ENCODE results near the gene IFNGR2. TPM values are rescaled to one million over a fixed set of nuclear protein-coding genes. Genes with fewer than 3 reads are reported as not detected.
"Not testable (repeated sequence)": the region's sequence is repeated elsewhere in the genome, so short reads cannot be mapped to it uniquely, and the experiment has no call there.

Gene IFNGR2
- total RNA-seq, 8 experiments from 2014 or later: 21.4 to 58.1 (median 31.9) TPM

- ATAC-seq (replicated peaks in 6 of 8): no peak
- in situ Hi-C loops (cut with MboI; ENCODE audit: low pct_unique_long_range_greater_than_20kb in 2 of 9, low sequenced_read_pairs in 9 of 9, unreplicated experiment in 9 of 9): no loop called here
- Histone ChIP-seq H3K4me3 (no peak overlapping the region), H3K4me1 (replicated peaks in 1 of 2) (peaks cover 9 to 17% of the 10 kb centered on the region in 2 donors), H3K27ac (no peak overlapping the region)
- WGBS, 10 experiments: 10 to 100% (median 100%) methylated on average over 1 to 4 of the region's 6 CpGs; no CpG with 5 or more reads in 5 of the 10 experiments
These were observed 6.8 kb upstream of the IFNGR2 start for GRCh38 chr21:33396436-33396835.

- no peak overlapping the region for H3K27ac ChIP-seq
These were observed 6.3 kb upstream of the IFNGR2 start for GRCh38 chr21:33396951-33397350.

GRCh38 chr21:33397717-33398116 lies 5.5 kb upstream of the IFNGR2 start:
- H3K4me1 ChIP-seq (replicated peaks in 1 of 2): peaks cover 12 to 17% of the 10 kb centered on the region in 2 donors
- 80 to 100% (median 94%) methylated on average over 2 to 3 of the region's 3 CpGs; no CpG with 5 or more reads in 5 of the 10 experiments for WGBS, 10 experiments
- H3K4me3 ChIP-seq: no peak overlapping the region
- H3K27ac ChIP-seq: no peak overlapping the region
- ATAC-seq (replicated peaks in 6 of 8): no peak
- in situ Hi-C loops (cut with MboI; ENCODE audit: low pct_unique_long_range_greater_than_20kb in 2 of 9, low sequenced_read_pairs in 9 of 9, unreplicated experiment in 9 of 9): no loop called here

More at GRCh38 chr21:33396951-33397350, 6.3 kb upstream of the IFNGR2 start:
- 60 to 100% (median 97%) methylated on average over 1 to 5 of the region's 5 CpGs; no CpG with 5 or more reads in 3 of the 10 experiments for WGBS, 10 experiments
- H3K4me1 ChIP-seq (replicated peaks in 1 of 2): peaks cover 9 to 17% of the 10 kb centered on the region in 2 donors
- H3K4me3 ChIP-seq: no peak overlapping the region
- in situ Hi-C loops (cut with MboI; ENCODE audit: low pct_unique_long_range_greater_than_20kb in 2 of 9, low sequenced_read_pairs in 9 of 9, unreplicated experiment in 9 of 9): no loop called here
- ATAC-seq (replicated peaks in 6 of 8): peak in 1 of 8 experiments; percentile 16

GRCh38 chr21:33398361-33398760 lies 4.9 kb upstream of the IFNGR2 start:
- WGBS, 10 experiments: 60 to 100% (median 83%) methylated on average over 1 to 3 of the region's 5 CpGs; no CpG with 5 or more reads in 6 of the 10 experiments
- in situ Hi-C loops (cut with MboI; ENCODE audit: low pct_unique_long_range_greater_than_20kb in 2 of 9, low sequenced_read_pairs in 9 of 9, unreplicated experiment in 9 of 9): no loop called here
- no peak overlapping the region for H3K4me3 ChIP-seq
- ATAC-seq (replicated peaks in 6 of 8): no peak
- H3K4me1 ChIP-seq (replicated peaks in 1 of 2): peaks cover 12 to 17% of the 10 kb centered on the region in 2 donors
- H3K27ac ChIP-seq: no peak overlapping the region

- WGBS, 10 experiments: 10 to 97% (median 65%) methylated on average over 3 to 6 of the region's 6 CpGs; no CpG with 5 or more reads in 2 of the 10 experiments
- Histone ChIP-seq H3K4me3 (no peak overlapping the region), H3K4me1 (replicated peaks in 1 of 2) (peaks cover 9 to 11% of the 10 kb centered on the region in 2 donors), H3K27ac (no peak overlapping the region)
- in situ Hi-C loops (cut with MboI; ENCODE audit: low pct_unique_long_range_greater_than_20kb in 2 of 9, low sequenced_read_pairs in 9 of 9, unreplicated experiment in 9 of 9): no loop called here
- ATAC-seq (replicated peaks in 6 of 8): no peak
These were observed 1.6 kb upstream of the IFNGR2 start for GRCh38 chr21:33401630-33401992.

- in situ Hi-C loops (cut with MboI; ENCODE audit: low pct_unique_long_range_greater_than_20kb in 2 of 9, low sequenced_read_pairs in 9 of 9, unreplicated experiment in 9 of 9): no loop called here
- H3K4me3 ChIP-seq: peak overlapping the region in 4 of 5 donors; percentile 65 to 84 (median 78)
- H3K27ac ChIP-seq: no peak overlapping the region
- peaks cover 6 to 9% of the 10 kb centered on the region in 2 donors for H3K4me1 ChIP-seq (replicated peaks in 1 of 2)
- WGBS, 10 experiments: 1 to 98% (median 72%) methylated on average over 10 to 22 of the region's 45 CpGs
- peak in 7 of 8 experiments; percentile 1 to 49 (median 23) for ATAC-seq (replicated peaks in 6 of 8)
These were observed 923 bp upstream of the IFNGR2 start for GRCh38 chr21:33402001-33402979.

GRCh38 chr21:33403786-33404585 lies 773 bp downstream of the IFNGR2 start:
- in situ Hi-C loops (cut with MboI; ENCODE audit: low pct_unique_long_range_greater_than_20kb in 2 of 9, low sequenced_read_pairs in 9 of 9, unreplicated experiment in 9 of 9): no loop called here
- Histone ChIP-seq H3K4me1 (replicated peaks in 1 of 2) (peaks cover 6 to 9% of the 10 kb centered on the region in 2 donors), H3K4me3 (peak overlapping the region; percentile 65 to 84 (median 76)), H3K27ac (peak overlapping the region; percentile 72 to 75)
- peak; percentile 32 to 80 (median 72) for ATAC-seq (replicated peaks in 6 of 8)
- WGBS, 10 experiments: 0 to 17% (median 7%) methylated on average over 2 to 12 of the region's 47 CpGs; no CpG with 5 or more reads in 3 of the 10 experiments

GRCh38 chr21:33406493-33406892 lies 3.3 kb downstream of the IFNGR2 start:
- 0 to 100% (median 84%) methylated on average over 1 to 5 of the region's 5 CpGs for WGBS, 10 experiments
- no peak overlapping the region for H3K4me3 ChIP-seq
- H3K27ac ChIP-seq: no peak overlapping the region
- ATAC-seq (replicated peaks in 6 of 8): no peak
- H3K4me1 ChIP-seq (replicated peaks in 1 of 2): peaks cover 6 to 9% of the 10 kb centered on the region in 2 donors
- in situ Hi-C loops (cut with MboI; ENCODE audit: low pct_unique_long_range_greater_than_20kb in 2 of 9, low sequenced_read_pairs in 9 of 9, unreplicated experiment in 9 of 9): no loop called here

GRCh38 chr21:33411949-33412430 lies 8.8 kb downstream of the IFNGR2 start:
- in situ Hi-C loops (cut with MboI; ENCODE audit: low pct_unique_long_range_greater_than_20kb in 2 of 9, low sequenced_read_pairs in 9 of 9, unreplicated experiment in 9 of 9): no loop called here
- Histone ChIP-seq H3K4me1 (replicated peaks in 1 of 2) (peaks cover 0 to 10% of the 10 kb centered on the region in 2 donors), H3K4me3 (no peak overlapping the region), H3K27ac (no peak overlapping the region)
- peak in 2 of 8 experiments; percentile 22 to 28 for ATAC-seq (replicated peaks in 6 of 8)
- 62 to 100% (median 92%) methylated on average over 1 to 8 of the region's 8 CpGs for WGBS, 10 experiments

GRCh38 chr21:33412439-33412831 lies 9.2 kb downstream of the IFNGR2 start:
- H3K4me3 ChIP-seq; ATAC-seq (replicated peaks in 6 of 8); in situ Hi-C loops (cut with MboI; ENCODE audit: low pct_unique_long_range_greater_than_20kb in 2 of 9, low sequenced_read_pairs in 9 of 9, unreplicated experiment in 9 of 9); H3K4me1 ChIP-seq (replicated peaks in 1 of 2); H3K27ac ChIP-seq: not testable (repeated sequence)
- 71 to 100% (median 90%) methylated on average over 1 to 12 of the region's 12 CpGs; no CpG with 5 or more reads in 1 of the 10 experiments for WGBS, 10 experiments

- in situ Hi-C loops (cut with MboI; ENCODE audit: low pct_unique_long_range_greater_than_20kb in 2 of 9, low sequenced_read_pairs in 9 of 9, unreplicated experiment in 9 of 9): no loop called here
- H3K4me3 ChIP-seq: no peak overlapping the region
- H3K27ac ChIP-seq: peak overlapping the region in 1 of 2 donors; percentile 41
- peaks cover 0 to 10% of the 10 kb centered on the region in 2 donors for H3K4me1 ChIP-seq (replicated peaks in 1 of 2)
- peak in 2 of 8 experiments; percentile 5 to 20 for ATAC-seq (replicated peaks in 6 of 8)
- WGBS, 10 experiments: 34 to 75% (median 59%) methylated on average over 2 to 9 of the region's 9 CpGs; no CpG with 5 or more reads in 2 of the 10 experiments
These were observed 9.8 kb downstream of the IFNGR2 start for GRCh38 chr21:33412832-33413519.

GRCh38 chr21:33414068-33414467 lies 10.9 kb downstream of the IFNGR2 start:
- in situ Hi-C loops (cut with MboI; ENCODE audit: low pct_unique_long_range_greater_than_20kb in 2 of 9, low sequenced_read_pairs in 9 of 9, unreplicated experiment in 9 of 9): no loop called here
- H3K4me3 ChIP-seq: no peak overlapping the region
- 80 to 100% (median 92%) methylated on average over 1 to 11 of the region's 14 CpGs; no CpG with 5 or more reads in 4 of the 10 experiments for WGBS, 10 experiments
- H3K4me1 ChIP-seq (replicated peaks in 1 of 2): peaks cover 0 to 10% of the 10 kb centered on the region in 2 donors
- no peak overlapping the region for H3K27ac ChIP-seq
- ATAC-seq (replicated peaks in 6 of 8): no peak
